WTC11 (cell line): ENCODE results near the gene MBNL1. TPM values are rescaled to one million over a fixed set of nuclear protein-coding genes. Genes with fewer than 3 reads are reported as not detected.

Experiments
- ATAC-seq: fragments of 200-7000 bp; cut with Tn5 transposase; 2 replicates; pipeline ENCODE4 v1.10.0; 2021; ENCODE audit warnings: mild to moderate bottlenecking, moderate library complexity
- Bru-seq: library from RNA; stranded (reverse); fragments of 400-500 nt; gene quantifications from one replicate; lab custom pipeline; 2021; lab: Mats Ljungman, UMichigan
- CTCF ChIA-PET: fragments of 300-600 bp; sonication (Branson Sonifier 250); formaldehyde crosslinking; loops from one replicate; lab custom pipeline; 2021; ENCODE audit warnings: antibody characterized with exemption; lab: Charles Lee
- POLR2A ChIA-PET: fragments of 350-600 bp; sonication (Branson Sonifier 250); formaldehyde crosslinking; loops from one replicate; lab custom pipeline; 2021; ENCODE audit warnings: antibody characterized with exemption; lab: Charles Lee
- DNase-seq: peaks from one replicate; pipeline ENCODE4 v3.0.0; 2021; ENCODE audit warnings: low spot score
- H3K27ac Mint-ChIP-seq: 2 replicates; pipeline ENCODE4 v1.8.0; 2021; ENCODE audit warnings: mixed read lengths
- H3K27me3 Mint-ChIP-seq: 2 replicates; pipeline ENCODE4 v1.8.0; 2021; ENCODE audit warnings: low read depth, mild to moderate bottlenecking, moderate library complexity, mixed read lengths
- H3K36me3 Mint-ChIP-seq: 2 replicates; pipeline ENCODE4 v1.8.0; 2021; ENCODE audit warnings: mixed read lengths
- H3K4me1 Mint-ChIP-seq: 2 replicates; pipeline ENCODE4 v1.8.0; 2022; ENCODE audit warnings: mixed read lengths
- H3K4me3 Mint-ChIP-seq: 2 replicates; pipeline ENCODE4 v1.8.0; 2021; ENCODE audit warnings: mild to moderate bottlenecking, moderate library complexity, mixed read lengths
- H3K9me3 Mint-ChIP-seq: 2 replicates; pipeline ENCODE4 v1.8.0; 2021; ENCODE audit warnings: mixed read lengths
- ATF1 ChIP-seq: sonication (generic); formaldehyde crosslinking; IDR thresholded peaks from 2 replicates; pipeline ENCODE4 v1.8.1; 2023; ENCODE audit warnings: mild to moderate bottlenecking, moderate library complexity, missing genetic modification reagents
- ATF2 ChIP-seq: sonication (generic); formaldehyde crosslinking; IDR thresholded peaks from 2 replicates; pipeline ENCODE4 v1.8.1; 2022; ENCODE audit warnings: low read depth, missing genetic modification reagents, borderline replicate concordance
- ATF3 ChIP-seq: sonication (generic); formaldehyde crosslinking; conservative IDR thresholded peaks from 2 replicates; pipeline ENCODE4 v1.8.1; 2022; ENCODE audit warnings: mild to moderate bottlenecking, missing genetic modification reagents
- CREB1 ChIP-seq: sonication (generic); formaldehyde crosslinking; IDR thresholded peaks from 2 replicates; pipeline ENCODE4 v1.8.0; 2023; ENCODE audit warnings: mild to moderate bottlenecking, missing genetic modification reagents
- ELF4 ChIP-seq: sonication (generic); formaldehyde crosslinking; IDR thresholded peaks from 2 replicates; pipeline ENCODE4 v1.8.1; 2022; ENCODE audit warnings: low read depth, mild to moderate bottlenecking, moderate library complexity, missing genetic modification reagents
- EMX1 ChIP-seq: fragments of 250-450 bp; sonication (Bioruptor Pico); IDR thresholded peaks from 2 replicates; pipeline ENCODE4 v1.8.0; 2021; ENCODE audit warnings: mild to moderate bottlenecking
- ERG ChIP-seq: fragments of 250-450 bp; sonication (Bioruptor Pico); IDR thresholded peaks from 2 replicates; pipeline ENCODE4 v1.8.0; 2021; ENCODE audit warnings: mild to moderate bottlenecking
- ETV6 ChIP-seq: sonication (generic); formaldehyde crosslinking; IDR thresholded peaks from 2 replicates; pipeline ENCODE4 v1.8.1; 2022; ENCODE audit warnings: mild to moderate bottlenecking, missing genetic modification reagents
- FOXJ3 ChIP-seq: sonication (generic); formaldehyde crosslinking; IDR thresholded peaks from 2 replicates; pipeline ENCODE4 v1.9.0; 2021; ENCODE audit warnings: missing genetic modification reagents, mild to moderate bottlenecking, borderline replicate concordance
- FOXP4 ChIP-seq: sonication (generic); formaldehyde crosslinking; IDR thresholded peaks from 2 replicates; pipeline ENCODE4 v1.8.0; 2022; ENCODE audit warnings: mild to moderate bottlenecking, missing genetic modification reagents
- HMGA2 ChIP-seq: fragments of 250-450 bp; sonication (Bioruptor Pico); IDR thresholded peaks from 2 replicates; pipeline ENCODE4 v1.4.0; 2021; ENCODE audit warnings: mild to moderate bottlenecking, moderate library complexity
- IRF1 ChIP-seq: sonication (generic); formaldehyde crosslinking; IDR thresholded peaks from 2 replicates; pipeline ENCODE4 v1.8.0; 2023; ENCODE audit warnings: missing genetic modification reagents
- JUN ChIP-seq: sonication (generic); formaldehyde crosslinking; IDR thresholded peaks from 2 replicates; pipeline ENCODE4 v1.8.0; 2023; ENCODE audit warnings: mild to moderate bottlenecking, missing genetic modification reagents
- MAX ChIP-seq: sonication (generic); formaldehyde crosslinking; IDR thresholded peaks from 2 replicates; pipeline ENCODE4 v1.8.0; 2022; ENCODE audit warnings: mild to moderate bottlenecking, missing genetic modification reagents
- MXD4 ChIP-seq: fragments of 250-450 bp; sonication (Bioruptor Pico); IDR thresholded peaks from 2 replicates; pipeline ENCODE4 v1.8.0; 2021; ENCODE audit warnings: mild to moderate bottlenecking, moderate library complexity, borderline replicate concordance
- MYBL2 ChIP-seq: sonication (generic); formaldehyde crosslinking; IDR thresholded peaks from 2 replicates; pipeline ENCODE4 v1.8.1; 2023; ENCODE audit warnings: mild to moderate bottlenecking, moderate library complexity, missing genetic modification reagents
- NFE2L1 ChIP-seq: sonication (generic); formaldehyde crosslinking; IDR thresholded peaks from 2 replicates; pipeline ENCODE4 v1.8.1; 2023; ENCODE audit warnings: missing genetic modification reagents
- SMAD3 ChIP-seq: sonication (generic); formaldehyde crosslinking; IDR thresholded peaks from 2 replicates; pipeline ENCODE4 v1.8.0; 2022; ENCODE audit warnings: missing genetic modification reagents, mild to moderate bottlenecking, borderline replicate concordance
- SOX15 ChIP-seq: fragments of 250-450 bp; sonication (Bioruptor Pico); IDR thresholded peaks from 2 replicates; pipeline ENCODE4 v1.9.0; 2021; ENCODE audit warnings: mild to moderate bottlenecking
- TEAD1 ChIP-seq: sonication (generic); formaldehyde crosslinking; IDR thresholded peaks from 2 replicates; pipeline ENCODE4 v1.8.0; 2022; ENCODE audit warnings: mild to moderate bottlenecking, missing genetic modification reagents
- USF2 ChIP-seq: sonication (generic); formaldehyde crosslinking; IDR thresholded peaks from 2 replicates; pipeline ENCODE4 v1.8.1; 2023; ENCODE audit warnings: mild to moderate bottlenecking, missing genetic modification reagents, moderate library complexity
- ZBTB43 ChIP-seq: sonication (generic); formaldehyde crosslinking; IDR thresholded peaks from 2 replicates; pipeline ENCODE4 v1.8.1; 2023; ENCODE audit warnings: mild to moderate bottlenecking, missing genetic modification reagents
- ZNF263 ChIP-seq: sonication (generic); formaldehyde crosslinking; IDR thresholded peaks from 2 replicates; pipeline ENCODE4 v1.8.1; 2022; ENCODE audit warnings: low read depth, mild to moderate bottlenecking, moderate library complexity, missing genetic modification reagents
- ZNF281 ChIP-seq: sonication (generic); formaldehyde crosslinking; IDR thresholded peaks from 2 replicates; pipeline ENCODE4 v1.8.0; 2023; ENCODE audit warnings: mild to moderate bottlenecking, missing genetic modification reagents
- ZNF416 ChIP-seq: fragments of 250-450 bp; sonication (Bioruptor Pico); IDR thresholded peaks from 2 replicates; pipeline ENCODE4 v1.9.0; 2021; ENCODE audit warnings: mild to moderate bottlenecking, inconsistent platforms
- long read RNA-seq, 3 experiments: library from RNA in 1 of 3; library from capped mRNA in 1 of 3; library from polyadenylated mRNA in 1 of 3; unstranded in 2 of 3; stranded (forward) in 1 of 3; transcript quantifications; one replicate each; pipeline ENCODE4 v2.0.0, GENCODE V29; 2021
- total RNA-seq: library from RNA; stranded (reverse); gene quantifications from 3 replicates; pipeline ENCODE4 v1.2.3, GENCODE V29; 2021

MBNL1 gene
- total RNA-seq (16.0 to 20.4 TPM (median 17.8 TPM) in 3 replicates), Bru-seq, nascent RNA (percentile 80 among the genes with signal in this experiment)
- long read RNA-seq, experiment 1, full-length matches to known transcripts, result 27 of 42 reads
- long read RNA-seq, experiment 1, partial matches to known transcripts, result 3 of 42 reads
- long read RNA-seq, experiment 1, other reads (novel, unspliced or antisense), result 12 of 42 reads
- long read RNA-seq, experiment 2, partial matches to known transcripts, result 0 of 6 reads
- long read RNA-seq, experiment 2, other reads (novel, unspliced or antisense), result 6 of 6 reads
- long read RNA-seq, experiment 3, partial matches to known transcripts, result 1 of 5 reads
- long read RNA-seq, experiment 3, other reads (novel, unspliced or antisense), result 1 of 5 reads

- ChIA-PET CTCF (interaction anchor here (1.0 to 1.3 kb wide), 3 partner anchors 85 to 197 kb away, joined by 3 read pairs; no protein-coding TSS in a partner anchor), POLR2A (interaction anchor here (0.5 to 1.0 kb wide), 3 partner anchors 19 to 96 kb away, joined by 3 read pairs; no protein-coding TSS in a partner anchor)
- Mint-ChIP-seq H3K36me3 (no peaks in the 10 kb centered on the region), H3K9me3 (no peaks in the 10 kb centered on the region), H3K27me3 (peaks cover 22% of the 10 kb centered on the region), H3K4me3 (peak within 1 kb of the TSS; percentile 87), H3K27ac (peak within 1 kb of the TSS; percentile 94), H3K4me1 (peaks cover 44% of the 10 kb centered on the region)
- peak; percentile 74 for DNase-seq
- ATAC-seq, result peak; percentile 68
- peak; percentile 81; the same call in 1 of the 2 replicates for TF ChIP-seq ELF4
- TF ChIP-seq IRF1, result 0 out of 2 replicates have a peak, but pooled peaks have one; percentile 62
- TF ChIP-seq SMAD3 (CRISPR knock-in tag), result no peak
- TF ChIP-seq CREB1 (CRISPR knock-in tag), result no peak
- peak; percentile 63; the same call in 1 of the 2 replicates for TF ChIP-seq ETV6 (CRISPR knock-in tag)
- TF ChIP-seq SOX15 (CRISPR knock-in tag), result no peak
- TF ChIP-seq ZNF281 (CRISPR knock-in tag), result peak; percentile 40
- TF ChIP-seq MXD4 (CRISPR knock-in tag), result no peak
- no peak for TF ChIP-seq EMX1 (CRISPR knock-in tag)
- 0 out of 2 replicates have a peak, but pooled peaks have one; percentile 70 for TF ChIP-seq ATF1
- TF ChIP-seq ERG, result no peak
- TF ChIP-seq ZNF416 (CRISPR knock-in tag), result no peak
- TF ChIP-seq ATF2 (CRISPR knock-in tag), result no peak
- no peak for TF ChIP-seq HMGA2
- TF ChIP-seq FOXP4 (CRISPR knock-in tag), result peak; percentile 77; the same call in 1 of the 2 replicates
- peak; percentile 90 for TF ChIP-seq MAX (CRISPR knock-in tag)
- no peak for TF ChIP-seq USF2 (CRISPR knock-in tag)
- peak; percentile 50; the same call in 1 of the 2 replicates for TF ChIP-seq ZBTB43
- no peak for TF ChIP-seq FOXJ3
- no peak for TF ChIP-seq ATF3 (CRISPR knock-in tag)
- 0 out of 2 replicates have a peak, but pooled peaks have one; percentile 22 for TF ChIP-seq NFE2L1 (CRISPR knock-in tag)
- peak; percentile 66; the same call in 1 of the 2 replicates for TF ChIP-seq JUN
- TF ChIP-seq ZNF263 (CRISPR knock-in tag), result peak; percentile 45; the same call in 1 of the 2 replicates
- peak; percentile 61; the same call in 1 of the 2 replicates for TF ChIP-seq TEAD1
- peak; percentile 0 for TF ChIP-seq MYBL2
Measured at GRCh38 chr3:152268555-152269055, at the start of gene MBNL1. Gene MBNL1 (plus strand): TSS chr3:152268929. CDS start chr3:152300194, 31,265 bp downstream.
